Small intestine (tissue), 16 donors: ENCODE data around the gene GPBP1L1. TPM values are rescaled to one million over a fixed set of nuclear protein-coding genes. Genes with fewer than 3 reads are reported as not detected.
"Not testable (repeated sequence)": the region's sequence is repeated elsewhere in the genome, so short reads cannot be mapped to it uniquely, and the experiment has no call there.

Experiments
- DNase-seq, 2 donors: peaks; one replicate each; pipeline versions ENCODE4 v3.0.0 to v3.0.0-alpha.2; 2013
- FAIRE-seq: peaks from 2 replicates; lab custom pipeline; 2012; peaks lifted over from hg19 to GRCh38; lab: Jason Lieb, UNC
- H3K27ac ChIP-seq, 3 donors: one replicate each; pipeline ENCODE4 v1.5.1; 2013; ENCODE audit warnings: low read length in 2 of 3, mild to moderate bottlenecking in 2 of 3, control low read depth in 1 of 3, inconsistent platforms in 1 of 3, low read depth in 1 of 3, moderate library complexity in 1 of 3
- H3K27me3 ChIP-seq, 3 donors: one replicate each; pipeline ENCODE4 v1.6.1; 2013; ENCODE audit warnings: low read length in 3 of 3, inconsistent platforms in 1 of 3; ENCODE audit not compliant: control insufficient read depth in 3 of 3, insufficient read depth in 3 of 3
- H3K36me3 ChIP-seq, 3 donors: one replicate each; pipeline ENCODE4 v1.6.1; 2013; ENCODE audit warnings: low read length in 3 of 3, inconsistent platforms in 1 of 3, low read depth in 1 of 3, mild to moderate bottlenecking in 1 of 3, moderate library complexity in 1 of 3; ENCODE audit not compliant: control insufficient read depth in 3 of 3, insufficient read depth in 2 of 3
- H3K4me1 ChIP-seq, 3 donors: one replicate each; pipeline ENCODE4 v1.6.1; 2013; ENCODE audit warnings: low read length in 2 of 3, inconsistent platforms in 1 of 3, low read depth in 1 of 3, mild to moderate bottlenecking in 1 of 3, moderate library complexity in 1 of 3; ENCODE audit not compliant: control insufficient read depth in 3 of 3, insufficient read depth in 2 of 3
- H3K4me3 ChIP-seq, 3 donors: one replicate each; pipeline ENCODE4 v1.5.1; 2013; ENCODE audit warnings: low read length in 3 of 3, control low read depth in 1 of 3, inconsistent platforms in 1 of 3, low read depth in 1 of 3, mild to moderate bottlenecking in 1 of 3, moderate library complexity in 1 of 3
- H3K9me3 ChIP-seq, 2 donors: one replicate each; pipeline ENCODE4 v1.6.1; 2013; ENCODE audit warnings: low read depth in 1 of 2, low read length in 1 of 2; ENCODE audit not compliant: control insufficient read depth in 2 of 2, insufficient read depth in 1 of 2
- WGBS, 3 donors: extraction: QIAGEN DNeasy Blood & Tissue Kit; methylation state at CpG; one replicate each; pipeline ENCODE4 v1.1.7; 2013; 5-methylcytosine and 5-hydroxymethylcytosine counted together
- long read RNA-seq, 10 donors: transcript quantifications; one replicate each; lab custom pipeline, GENCODE V29; 2026
- polyA plus RNA-seq, 4 donors: library from polyadenylated mRNA; stranded (reverse) in 3 of 4; unstranded in 1 of 4; fragments of 200-250 nt in 3 of 4; fragments of 120-200 nt in 1 of 4; gene quantifications; one replicate each; pipeline versions ENCODE4 v1.2.1 to v1.2.3, GENCODE V29; 2013
- donor health status: healthy with polysubstance abuse.
- donor health status: control.
- donor health status: control.
- donor health status: Bipolar disorder and iron deficiency.
- donor health status: healthy.

The GPBP1L1 gene, protein sequence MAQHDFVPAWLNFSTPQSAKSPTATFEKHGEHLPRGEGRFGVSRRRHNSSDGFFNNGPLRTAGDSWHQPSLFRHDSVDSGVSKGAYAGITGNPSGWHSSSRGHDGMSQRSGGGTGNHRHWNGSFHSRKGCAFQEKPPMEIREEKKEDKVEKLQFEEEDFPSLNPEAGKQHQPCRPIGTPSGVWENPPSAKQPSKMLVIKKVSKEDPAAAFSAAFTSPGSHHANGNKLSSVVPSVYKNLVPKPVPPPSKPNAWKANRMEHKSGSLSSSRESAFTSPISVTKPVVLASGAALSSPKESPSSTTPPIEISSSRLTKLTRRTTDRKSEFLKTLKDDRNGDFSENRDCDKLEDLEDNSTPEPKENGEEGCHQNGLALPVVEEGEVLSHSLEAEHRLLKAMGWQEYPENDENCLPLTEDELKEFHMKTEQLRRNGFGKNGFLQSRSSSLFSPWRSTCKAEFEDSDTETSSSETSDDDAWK
- 100 to 1,000 TPM in 1 of 4 donors, 10 to 100 TPM in 3; 74.2 to 112 (median 95.5) TPM for polyA plus RNA-seq
- long read RNA-seq, donor 1: 0 reads
- long read RNA-seq, donor 2, partial matches to known transcripts: 5 of 8 reads
- long read RNA-seq, donor 2, other reads (novel, unspliced or antisense): 0 of 8 reads
- long read RNA-seq, donor 3, transcript GPBP1L1-207 (3 exons, 964 nt): major isoform, 10 of 15 reads
- long read RNA-seq, donor 3, partial matches to known transcripts: 0 of 15 reads
- long read RNA-seq, donor 3, other reads (novel, unspliced or antisense): 0 of 15 reads
- long read RNA-seq, donor 4, partial matches to known transcripts: 0 of 1 reads
- long read RNA-seq, donor 4, other reads (novel, unspliced or antisense): 0 of 1 reads
- long read RNA-seq, donor 5, partial matches to known transcripts: 0 of 3 reads
- long read RNA-seq, donor 5, other reads (novel, unspliced or antisense): 0 of 3 reads
- long read RNA-seq, donor 6, transcript GPBP1L1-202 (13 exons, 3,736 nt): major isoform, 6 of 18 reads
- long read RNA-seq, donor 6, transcript GPBP1L1-207 (3 exons, 964 nt): minor isoform, 5 of 18 reads
- long read RNA-seq, donor 6, partial matches to known transcripts: 0 of 18 reads
- long read RNA-seq, donor 6, other reads (novel, unspliced or antisense): 0 of 18 reads
- long read RNA-seq, donor 7: 0 reads
- long read RNA-seq, donor 8, partial matches to known transcripts: 0 of 2 reads
- long read RNA-seq, donor 8, other reads (novel, unspliced or antisense): 0 of 2 reads
- long read RNA-seq, donor 9, partial matches to known transcripts: 0 of 6 reads
- long read RNA-seq, donor 9, other reads (novel, unspliced or antisense): 0 of 6 reads
- long read RNA-seq, donor 10, transcript GPBP1L1-202 (13 exons, 3,736 nt): major isoform, 6 of 19 reads
- long read RNA-seq, donor 10, partial matches to known transcripts: 0 of 19 reads
- long read RNA-seq, donor 10, other reads (novel, unspliced or antisense): 0 of 19 reads

DNA sequence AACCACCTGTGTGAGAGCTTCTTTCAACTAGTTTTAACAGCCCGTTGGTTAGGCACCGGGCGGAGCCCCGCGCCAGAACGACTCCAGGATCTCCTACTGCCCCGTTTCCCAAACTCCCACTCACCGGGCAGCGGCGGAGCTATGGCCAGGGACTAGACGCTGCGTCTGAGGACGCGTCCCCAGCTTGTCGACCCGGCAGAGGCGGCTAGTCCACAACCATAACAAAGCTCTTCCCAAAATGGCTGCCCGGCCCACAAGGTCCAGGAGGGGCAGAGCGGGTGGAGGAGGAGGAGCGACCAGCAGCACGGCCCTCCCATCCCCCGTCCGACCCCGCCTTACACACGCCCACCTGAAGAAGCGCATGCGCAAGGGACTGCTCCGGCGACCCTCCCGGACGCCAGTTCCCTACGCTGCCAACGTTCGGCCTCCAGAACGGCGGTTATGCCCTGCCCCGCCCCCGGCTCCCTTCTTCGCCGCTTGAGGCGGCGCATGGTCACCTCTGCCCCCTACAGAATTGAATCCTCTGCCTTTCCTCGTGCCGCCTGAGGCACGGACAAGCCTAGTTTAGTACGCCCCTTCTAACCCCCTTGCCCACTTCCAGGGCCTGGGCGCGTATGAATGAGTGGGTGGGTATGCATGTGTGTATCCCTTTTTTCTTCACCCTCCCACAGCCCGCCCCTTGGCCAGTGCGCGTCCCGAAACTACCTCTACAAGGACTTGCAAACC, at the start of gene GPBP1L1:
TSS of gene GPBP1L1 (minus strand) at position 246 of the 726 bp plus-strand sequence. CDS start 27,446 bp downstream, outside the sequence.
- peak within 1 kb of the TSS; percentile 99 to 100 (median 99) for H3K27ac ChIP-seq
- 0 to 1% (median 0%) methylated on average over 43 to 52 of the region's 52 CpGs for WGBS, 3 donors
- no peaks in the 10 kb centered on the region for H3K27me3 ChIP-seq
- peaks cover 0 to 16% (median 0%) of the 10 kb centered on the region in 3 donors for H3K36me3 ChIP-seq
- H3K4me1 ChIP-seq: peaks cover 0 to 7% (median 2%) of the 10 kb centered on the region in 3 donors
- DNase-seq (peak; percentile 98), FAIRE-seq (no peak)
- no peaks in the 10 kb centered on the region for H3K9me3 ChIP-seq
- H3K4me3 ChIP-seq: peak within 1 kb of the TSS; percentile 78 to 82 (median 78)

DNA sequence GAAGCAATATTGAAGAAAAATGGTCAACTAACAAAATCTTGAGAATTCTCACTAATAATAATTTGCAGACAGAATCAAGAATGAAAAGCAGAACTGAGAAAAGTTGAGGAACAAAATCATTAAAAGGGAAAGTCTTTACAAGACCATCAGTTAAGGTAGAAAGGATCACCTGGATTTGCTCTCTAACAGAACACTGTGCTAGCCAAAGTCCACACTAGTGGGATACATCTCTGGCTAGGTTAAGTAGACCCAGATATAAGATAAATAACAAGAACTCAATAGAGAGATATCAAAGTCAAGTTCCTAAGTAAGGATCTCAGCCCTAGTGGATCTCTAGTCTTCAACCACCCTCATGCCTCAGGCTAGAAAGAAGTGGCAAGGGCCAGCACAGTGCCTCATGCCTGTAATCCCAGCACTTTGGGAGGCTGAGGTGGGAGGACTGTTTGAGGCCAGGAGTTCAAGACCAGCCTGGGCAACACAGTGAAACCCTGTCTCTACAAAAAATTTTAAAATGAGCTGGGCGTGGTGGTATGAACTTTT, 44.5 kb upstream of the GPBP1L1 start:
- H3K36me3 ChIP-seq: peaks cover 0 to 38% (median 6%) of the 10 kb centered on the region in 3 donors
- H3K27me3 ChIP-seq: no peaks in the 10 kb centered on the region
- DNase-seq (no peak), FAIRE-seq (no peak)
- 94 to 100% (median 95%) methylated on average over 1 of the region's 1 CpG for WGBS, 3 donors
- H3K4me3 ChIP-seq: no peak overlapping the region
- no peak overlapping the region for H3K27ac ChIP-seq
- H3K9me3 ChIP-seq: no peaks in the 10 kb centered on the region
- no peaks in the 10 kb centered on the region for H3K4me1 ChIP-seq

DNA sequence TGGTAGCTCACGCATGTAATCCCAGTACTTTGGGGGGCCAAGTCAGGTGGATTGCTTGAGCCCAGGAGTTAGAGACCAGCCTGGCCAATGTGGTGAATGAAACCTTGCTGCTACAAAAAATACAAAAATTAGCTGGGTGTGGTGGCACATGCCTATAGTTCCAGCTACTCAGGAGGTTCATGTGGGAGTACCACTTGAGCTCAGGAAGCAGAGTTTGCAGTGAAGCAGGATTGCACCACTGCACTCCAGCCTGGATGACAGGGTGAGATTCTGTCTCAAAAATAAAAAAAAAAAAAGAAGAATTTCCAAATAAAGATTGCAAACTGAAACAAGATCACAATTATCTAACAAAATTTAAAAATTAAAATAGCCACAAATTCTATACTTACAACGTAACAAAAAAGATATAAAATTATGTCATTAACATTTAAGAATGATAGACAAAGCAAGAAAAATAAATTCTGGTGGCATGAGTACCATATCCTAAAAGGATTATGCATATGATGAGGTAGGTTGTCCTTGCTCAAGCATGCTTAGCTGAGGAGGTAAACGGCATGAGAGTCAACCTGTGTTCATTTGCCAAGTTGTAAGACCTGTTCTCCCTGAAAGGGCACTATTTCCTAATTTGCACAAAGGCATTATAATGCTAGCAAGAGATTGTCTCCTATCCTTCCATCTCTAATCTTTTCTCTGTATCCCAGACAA, 43.9 kb upstream of the GPBP1L1 start:
- FAIRE-seq: no peak
- Histone ChIP-seq H3K4me3 (no peak overlapping the region), H3K27me3 (no peaks in the 10 kb centered on the region), H3K27ac (no peak overlapping the region), H3K36me3 (peaks cover 0 to 36% (median 6%) of the 10 kb centered on the region in 3 donors), H3K9me3 (no peaks in the 10 kb centered on the region), H3K4me1 (no peaks in the 10 kb centered on the region)
- 68 to 76% (median 68%) methylated on average over 3 of the region's 3 CpGs for WGBS, 3 donors
- DNase-seq: no peak

DNA sequence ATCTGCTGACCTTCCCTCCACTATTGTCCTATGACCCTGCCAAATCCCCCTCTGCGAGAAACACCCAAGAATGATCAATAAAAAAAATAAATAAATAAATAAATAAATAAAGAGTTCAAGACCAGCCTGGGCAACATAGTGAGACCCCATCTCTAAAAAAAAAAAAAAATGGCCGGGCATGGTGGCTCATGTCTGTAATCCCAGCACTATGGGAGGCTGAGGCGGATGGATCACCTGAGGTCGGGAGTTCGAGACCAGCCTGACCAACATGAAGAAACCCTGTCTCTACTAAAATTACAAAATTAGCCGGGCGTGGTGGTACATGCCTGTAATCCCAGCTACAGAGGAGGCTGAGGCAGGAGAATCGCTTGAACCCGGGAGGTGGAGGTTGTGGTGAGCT, 39.7 kb upstream of the GPBP1L1 start:
- 96 to 97% (median 96%) methylated on average over 9 of the region's 9 CpGs for WGBS, 3 donors
- not testable (repeated sequence) for H3K27ac ChIP-seq, H3K4me1 ChIP-seq, H3K9me3 ChIP-seq, H3K27me3 ChIP-seq, FAIRE-seq, H3K4me3 ChIP-seq, DNase-seq
- H3K36me3 ChIP-seq: peaks cover 0 to 28% (median 6%) of the 10 kb centered on the region in 3 donors

DNA sequence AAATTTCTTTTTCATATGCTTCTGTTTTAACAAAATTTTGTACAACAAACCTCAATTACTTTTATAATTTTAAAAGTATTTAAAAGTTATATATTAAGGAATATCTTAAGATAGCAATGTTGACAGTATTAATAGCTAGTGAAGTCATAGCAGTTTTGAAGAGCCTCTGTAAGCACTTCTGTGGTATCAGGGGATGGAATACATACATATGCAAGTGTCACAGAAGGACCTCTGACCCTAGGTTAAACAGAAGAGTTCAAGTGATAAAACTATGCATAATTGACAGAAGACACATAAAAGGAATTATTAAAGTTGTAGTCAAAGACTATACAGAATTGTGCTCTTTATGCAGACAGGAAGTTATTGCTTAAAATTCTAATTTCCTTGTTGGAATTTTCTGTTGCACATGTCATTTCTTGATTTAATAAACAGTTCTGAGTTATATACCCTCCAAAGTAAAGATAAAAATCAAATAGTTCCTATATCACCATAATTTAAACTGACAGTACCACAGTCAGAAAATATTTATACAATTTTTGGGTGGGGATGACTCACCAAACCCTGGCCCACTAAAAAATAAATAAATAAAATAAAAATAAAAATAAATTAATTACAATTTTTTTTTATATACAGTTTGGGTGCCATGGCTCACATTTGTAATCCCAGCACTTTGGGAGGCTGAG, 37.1 kb upstream of the GPBP1L1 start:
- FAIRE-seq: no peak
- H3K27me3 ChIP-seq: no peaks in the 10 kb centered on the region
- H3K4me3 ChIP-seq: no peak overlapping the region
- H3K4me1 ChIP-seq: no peaks in the 10 kb centered on the region
- no peaks in the 10 kb centered on the region for H3K9me3 ChIP-seq
- no peak for DNase-seq
- H3K36me3 ChIP-seq: peaks cover 0 to 24% (median 5%) of the 10 kb centered on the region in 3 donors
- no peak overlapping the region for H3K27ac ChIP-seq

DNA sequence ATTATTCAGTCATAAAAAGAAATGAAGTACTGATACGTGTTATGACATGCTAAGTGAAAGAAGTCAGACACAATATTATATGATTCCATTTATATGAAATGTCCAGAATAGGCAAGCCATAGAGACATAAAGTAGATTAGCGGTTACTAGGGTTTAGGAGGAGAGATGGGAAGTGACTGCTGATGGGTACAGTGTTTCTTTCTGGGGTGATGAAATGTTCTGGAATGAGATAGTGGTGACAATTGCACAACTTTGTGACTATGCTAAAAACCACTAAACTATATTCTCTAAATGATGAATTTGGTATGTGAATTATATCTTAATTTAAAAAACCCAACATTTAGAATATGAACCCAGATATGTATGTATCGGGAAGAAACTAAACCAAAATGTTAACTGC, 36.5 kb upstream of the GPBP1L1 start:
- no peak for DNase-seq
- Histone ChIP-seq H3K36me3 (peaks cover 0 to 26% (median 8%) of the 10 kb centered on the region in 3 donors), H3K9me3 (no peaks in the 10 kb centered on the region), H3K4me3 (no peak overlapping the region), H3K27me3 (no peaks in the 10 kb centered on the region), H3K27ac (no peak overlapping the region), H3K4me1 (no peaks in the 10 kb centered on the region)
- 94 to 98% (median 96%) methylated on average over 3 of the region's 3 CpGs for WGBS, 3 donors
- no peak for FAIRE-seq
